ENCODE results near the gene NOTUM. TPM values are rescaled to one million over a fixed set of nuclear protein-coding genes. Genes with fewer than 3 reads are reported as not detected.
"Not testable (repeated sequence)": the region's sequence is repeated elsewhere in the genome, so short reads cannot be mapped to it uniquely, and the experiment has no call there.

Gene NOTUM
- total RNA-seq, 4 donors from 2014 or later: 1.7 to 1.8 (median 1.7) TPM; not detected in 1

DNA sequence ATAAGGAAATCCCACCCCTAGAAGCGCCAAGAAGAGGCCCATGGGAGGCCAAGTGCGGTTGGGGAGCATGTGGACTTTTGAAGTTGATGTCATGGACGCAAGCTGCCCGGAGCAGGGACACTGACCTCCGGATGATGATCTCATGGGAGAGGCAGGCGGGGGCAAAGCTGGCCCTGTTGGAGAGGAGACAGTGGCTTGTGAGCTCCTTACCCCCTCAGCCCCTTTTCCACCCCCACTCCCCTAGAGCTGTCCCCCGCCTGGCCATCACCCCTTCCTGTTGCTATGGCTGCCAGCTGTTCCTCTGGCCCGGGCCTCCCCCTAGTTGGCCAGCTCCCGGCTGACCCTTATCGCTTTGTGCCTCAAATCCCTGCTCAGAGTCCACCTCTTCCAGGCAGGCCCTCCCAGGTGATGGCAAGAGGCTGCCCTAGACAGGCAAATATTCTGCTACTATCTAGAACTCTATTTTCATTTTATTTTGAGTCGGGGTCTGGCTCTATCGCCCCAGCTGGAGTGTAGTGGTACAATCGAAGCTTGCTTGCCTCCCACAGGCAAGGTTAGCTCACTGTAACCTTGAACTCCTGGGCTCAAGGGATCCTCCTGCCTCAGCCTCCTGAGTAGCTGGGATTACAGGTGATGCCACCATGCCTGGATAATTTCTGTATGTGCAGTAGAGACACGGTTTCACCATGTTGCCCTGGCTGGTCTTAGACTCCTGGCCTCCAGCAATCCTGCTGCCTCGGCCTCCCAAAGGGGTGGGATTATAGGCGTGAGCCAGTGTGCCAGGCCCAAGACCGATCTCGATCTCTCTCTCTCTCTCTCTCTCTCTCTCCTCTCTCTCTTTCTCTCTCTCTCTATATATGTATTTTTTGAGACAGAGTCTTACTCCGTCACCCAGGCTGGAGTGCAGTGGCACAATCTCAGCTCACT lies 6.6 kb downstream of the NOTUM start:
- H3K27ac ChIP-seq: no peak overlapping the region
- ATAC-seq: no peak
- TF ChIP-seq POLR2A (IDR thresholded peaks at IDR 0.05): no peak
- TF ChIP-seq, protein P1, sequence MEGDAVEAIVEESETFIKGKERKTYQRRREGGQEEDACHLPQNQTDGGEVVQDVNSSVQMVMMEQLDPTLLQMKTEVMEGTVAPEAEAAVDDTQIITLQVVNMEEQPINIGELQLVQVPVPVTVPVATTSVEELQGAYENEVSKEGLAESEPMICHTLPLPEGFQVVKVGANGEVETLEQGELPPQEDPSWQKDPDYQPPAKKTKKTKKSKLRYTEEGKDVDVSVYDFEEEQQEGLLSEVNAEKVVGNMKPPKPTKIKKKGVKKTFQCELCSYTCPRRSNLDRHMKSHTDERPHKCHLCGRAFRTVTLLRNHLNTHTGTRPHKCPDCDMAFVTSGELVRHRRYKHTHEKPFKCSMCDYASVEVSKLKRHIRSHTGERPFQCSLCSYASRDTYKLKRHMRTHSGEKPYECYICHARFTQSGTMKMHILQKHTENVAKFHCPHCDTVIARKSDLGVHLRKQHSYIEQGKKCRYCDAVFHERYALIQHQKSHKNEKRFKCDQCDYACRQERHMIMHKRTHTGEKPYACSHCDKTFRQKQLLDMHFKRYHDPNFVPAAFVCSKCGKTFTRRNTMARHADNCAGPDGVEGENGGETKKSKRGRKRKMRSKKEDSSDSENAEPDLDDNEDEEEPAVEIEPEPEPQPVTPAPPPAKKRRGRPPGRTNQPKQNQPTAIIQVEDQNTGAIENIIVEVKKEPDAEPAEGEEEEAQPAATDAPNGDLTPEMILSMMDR (IDR thresholded peaks at IDR 0.05 in 4 of 5, conservative IDR thresholded peaks at IDR 0.05 in 1 of 5): no peak
- H3K27me3 ChIP-seq: peaks cover 0 to 12% (median 7%) of the 10 kb centered on the region in 3 donors
- intact Hi-C loops (cut with DNase I; ENCODE audit: low total_unique reads) (no loop called here), in situ Hi-C loops (cut with MboI; ENCODE audit: low sequenced_read_pairs in 4 of 4) (no loop called here)
- H3K36me3 ChIP-seq: no peaks in the 10 kb centered on the region
- H3K9me3 ChIP-seq: no peaks in the 10 kb centered on the region
- H3K4me3 ChIP-seq: no peak overlapping the region
- no peak for DNase-seq
- H3K4me1 ChIP-seq: peaks cover 4 to 6% of the 10 kb centered on the region in 2 donors

DNA sequence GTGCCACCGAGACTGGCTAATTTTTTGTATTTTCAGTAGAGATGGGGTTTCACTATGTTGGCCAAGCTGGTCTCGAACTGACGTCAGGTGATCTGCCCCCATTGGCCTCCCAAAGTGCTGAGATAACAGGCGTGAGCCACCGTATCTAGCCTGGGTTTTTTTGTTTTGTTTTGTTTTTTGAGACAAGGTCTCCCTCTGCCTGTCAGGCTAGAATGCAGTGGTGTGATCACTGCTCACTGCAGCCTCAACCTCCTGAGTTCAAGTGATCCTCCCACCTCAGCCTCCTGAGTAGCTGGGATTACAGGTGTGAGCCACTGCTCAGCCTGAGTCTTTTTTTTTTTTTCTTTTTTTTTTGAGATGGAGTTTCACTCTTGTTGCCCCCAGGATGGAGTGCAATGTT lies 7.5 kb downstream of the NOTUM start:
- in situ Hi-C loops (cut with MboI; ENCODE audit: low sequenced_read_pairs in 4 of 4); intact Hi-C loops (cut with DNase I; ENCODE audit: low total_unique reads); H3K27me3 ChIP-seq; DNase-seq; H3K4me3 ChIP-seq; H3K9me3 ChIP-seq; H3K36me3 ChIP-seq; H3K27ac ChIP-seq; ATAC-seq; H3K4me1 ChIP-seq: not testable (repeated sequence)

DNA sequence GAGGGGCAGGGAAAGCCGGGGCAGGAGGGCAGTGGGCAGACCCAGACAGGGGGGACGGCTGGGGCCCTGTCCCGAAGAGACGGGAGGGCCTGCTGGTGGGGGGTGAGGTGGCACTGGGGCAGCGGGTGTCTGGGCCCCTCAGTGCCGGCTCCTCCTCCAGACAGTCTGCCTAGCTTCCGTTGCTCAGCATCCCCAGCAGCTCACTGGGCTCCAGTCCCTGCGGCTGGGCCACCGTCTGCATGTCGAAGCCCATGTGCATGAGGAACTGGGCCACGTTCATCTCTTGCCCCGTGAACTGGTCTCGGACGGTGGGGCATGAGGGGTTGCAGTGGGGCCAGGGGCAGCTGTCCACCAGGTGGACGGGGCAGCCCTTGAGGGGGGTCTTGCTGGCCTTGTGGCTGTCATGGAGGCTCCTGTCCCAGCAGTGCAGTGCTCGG lies 8.2 kb downstream of the NOTUM start:
- no peak overlapping the region for H3K4me3 ChIP-seq
- intact Hi-C loops (cut with DNase I; ENCODE audit: low total_unique reads) (no loop called here), in situ Hi-C loops (cut with MboI; ENCODE audit: low sequenced_read_pairs in 4 of 4) (no loop called here)
- H3K36me3 ChIP-seq: no peaks in the 10 kb centered on the region
- no peak overlapping the region for H3K27ac ChIP-seq
- no peak for TF ChIP-seq POLR2A (IDR thresholded peaks at IDR 0.05)
- TF ChIP-seq, protein P1 (IDR thresholded peaks at IDR 0.05 in 4 of 5, conservative IDR thresholded peaks at IDR 0.05 in 1 of 5): no peak
- no peaks in the 10 kb centered on the region for H3K4me1 ChIP-seq
- H3K9me3 ChIP-seq: no peaks in the 10 kb centered on the region
- no peaks in the 10 kb centered on the region for H3K27me3 ChIP-seq
- ATAC-seq (no peak), DNase-seq (no peak)

DNA sequence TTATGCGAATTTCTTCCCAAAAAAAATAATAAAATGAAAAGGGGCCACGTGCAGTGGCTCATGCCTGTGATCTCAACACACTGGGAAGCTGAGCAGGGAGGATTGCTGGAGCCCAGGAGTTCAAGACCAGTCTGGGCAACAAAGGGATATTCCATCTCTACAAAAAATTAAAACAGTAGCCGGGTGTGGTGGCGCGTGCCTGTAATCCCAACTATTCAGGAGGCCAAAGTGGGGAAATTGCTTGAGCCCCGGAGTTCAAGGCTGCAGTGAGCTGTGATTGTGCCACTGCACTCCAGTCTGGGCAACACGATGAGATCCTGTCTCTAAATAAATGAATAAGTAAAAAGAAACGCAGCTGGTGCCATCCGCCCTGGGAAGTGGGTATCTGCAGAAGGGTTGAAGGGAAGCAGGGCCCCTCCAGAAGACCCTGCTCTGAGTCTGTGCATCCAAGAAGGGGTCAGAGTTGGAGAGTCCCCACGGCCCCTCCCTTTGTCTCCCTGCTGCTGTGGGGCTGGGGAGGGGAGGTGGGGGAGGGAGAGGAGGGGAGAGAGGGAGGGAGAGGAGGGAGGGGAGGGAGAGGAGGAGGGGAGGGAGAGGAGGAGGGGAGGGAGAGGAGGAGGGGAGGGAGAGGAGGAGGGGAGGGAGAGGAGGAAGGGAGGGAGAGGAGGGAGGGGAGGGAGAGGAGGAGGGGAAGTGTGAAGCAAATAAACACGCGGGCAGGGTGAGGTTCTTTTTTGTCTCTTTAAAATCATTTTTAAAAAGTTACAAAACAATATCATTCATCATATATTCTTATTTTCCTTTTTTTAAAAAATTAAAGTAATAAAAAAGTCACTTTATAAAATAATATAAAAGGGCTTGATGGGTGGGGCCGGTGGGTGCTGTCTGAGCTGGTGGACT lies 9.0 kb downstream of the NOTUM start:
- Histone ChIP-seq H3K27ac (no peak overlapping the region), H3K27me3 (no peaks in the 10 kb centered on the region), H3K4me3 (no peak overlapping the region), H3K36me3 (no peaks in the 10 kb centered on the region), H3K9me3 (no peaks in the 10 kb centered on the region), H3K4me1 (peaks cover 0 to 5% of the 10 kb centered on the region in 2 donors)
- intact Hi-C loops (cut with DNase I; ENCODE audit: low total_unique reads) (no loop called here), in situ Hi-C loops (cut with MboI; ENCODE audit: low sequenced_read_pairs in 4 of 4) (no loop called here)
- DNase-seq (no peak), ATAC-seq (no peak)
- TF ChIP-seq POLR2A (IDR thresholded peaks at IDR 0.05): no peak
- TF ChIP-seq, protein P1 (IDR thresholded peaks at IDR 0.05 in 4 of 5, conservative IDR thresholded peaks at IDR 0.05 in 1 of 5): no peak

DNA sequence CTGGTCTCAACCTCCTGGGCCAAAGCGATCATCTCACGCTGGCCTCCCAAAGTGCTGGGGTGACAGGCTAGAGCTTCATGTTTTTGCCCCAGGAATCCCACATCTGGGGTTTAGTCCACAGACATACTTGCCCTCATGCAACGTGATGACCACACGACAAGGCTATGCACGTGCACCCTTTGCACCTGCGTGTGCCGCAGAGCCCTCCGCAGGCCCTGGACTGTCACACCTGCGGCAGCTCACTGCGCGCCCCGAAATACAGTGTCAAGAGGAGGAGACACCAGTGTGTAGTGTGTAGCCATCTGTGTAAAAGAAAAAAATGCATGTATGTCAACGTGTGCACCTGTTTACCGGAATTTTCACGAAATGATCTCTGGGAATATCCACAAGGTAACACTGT lies 10.5 kb downstream of the NOTUM start:
- no peaks in the 10 kb centered on the region for H3K36me3 ChIP-seq
- DNase-seq: no peak
- no peaks in the 10 kb centered on the region for H3K9me3 ChIP-seq
- in situ Hi-C loops (cut with MboI; ENCODE audit: low sequenced_read_pairs in 4 of 4): no loop called here
- no peaks in the 10 kb centered on the region for H3K27me3 ChIP-seq
- H3K4me3 ChIP-seq: no peak overlapping the region
- intact Hi-C loops (cut with DNase I; ENCODE audit: low total_unique reads): no loop called here
- no peak overlapping the region for H3K27ac ChIP-seq
- H3K4me1 ChIP-seq: peaks cover 0 to 6% of the 10 kb centered on the region in 2 donors
- TF ChIP-seq, protein P1 (IDR thresholded peaks at IDR 0.05 in 4 of 5, conservative IDR thresholded peaks at IDR 0.05 in 1 of 5): no peak
- no peak for TF ChIP-seq POLR2A (IDR thresholded peaks at IDR 0.05)
- no peak for ATAC-seq

Data from gastrocnemius medialis (tissue), 4 donors.